DND-41 (cell line): Measurements from ENCODE around the gene KLF14.

ENCODE experiments used
- ATAC-seq: fragments of 200-7000 bp; cut with Tn5 transposase; 3 replicates; pipeline ENCODE4 v1.9.1; 2021; ENCODE audit warnings: low read depth; ENCODE audit not compliant: insufficient read depth
- DNase-seq: peaks from one replicate; pipeline ENCODE4 v3.0.0-alpha.2; 2020
- H2AFZ ChIP-seq: 2 replicates; pipeline ENCODE4 v1.6.0; 2012; ENCODE audit warnings: low read depth, low read length
- H3K27ac ChIP-seq: 2 replicates; pipeline ENCODE4 v1.5.1; 2012; ENCODE audit warnings: low read length, inconsistent platforms
- H3K27me3 ChIP-seq: fragments of 200-600 bp; sonication (generic); 2 replicates; pipeline ENCODE4 v1.6.0; 2012; ENCODE audit warnings: low read length, mild to moderate bottlenecking, inconsistent platforms; ENCODE audit not compliant: insufficient read depth, poor library complexity
- H3K36me3 ChIP-seq: 2 replicates; pipeline ENCODE4 v1.5.1; 2012; ENCODE audit warnings: low read length, inconsistent platforms; ENCODE audit not compliant: insufficient read depth
- H3K4me1 ChIP-seq: 2 replicates; pipeline ENCODE4 v1.5.1; 2012; ENCODE audit warnings: mild to moderate bottlenecking, low read length; ENCODE audit not compliant: insufficient read depth
- H3K4me2 ChIP-seq: 2 replicates; pipeline ENCODE4 v1.6.0; 2012; ENCODE audit warnings: mild to moderate bottlenecking, moderate library complexity, low read length, inconsistent platforms; ENCODE audit not compliant: insufficient read depth
- H3K4me3 ChIP-seq, 2 experiments: fragments of 200-600 bp in 1 of 2; shearing (Covaris generic) in 1 of 2; 2 replicates each; pipeline ENCODE4 v1.5.1; 2012 to 2016; ENCODE audit warnings: inconsistent platforms in 2 of 2, low read length in 2 of 2, mild to moderate bottlenecking in 2 of 2, low read depth in 1 of 2, moderate library complexity in 1 of 2
- H3K79me2 ChIP-seq: 2 replicates; pipeline ENCODE4 v1.6.0; 2012; ENCODE audit warnings: low read length, inconsistent platforms; ENCODE audit not compliant: insufficient read depth
- H3K9ac ChIP-seq: 2 replicates; pipeline ENCODE4 v1.6.0; 2012; ENCODE audit warnings: low read depth, mild to moderate bottlenecking, inconsistent platforms, low read length, moderate library complexity
- H3K9me3 ChIP-seq: 2 replicates; pipeline ENCODE4 v1.5.1; 2012; ENCODE audit warnings: low read length, moderate library complexity, mild to moderate bottlenecking, inconsistent platforms; ENCODE audit not compliant: insufficient read depth, severe bottlenecking
- H4K20me1 ChIP-seq: 2 replicates; pipeline ENCODE4 v1.6.0; 2012; ENCODE audit warnings: low read length; ENCODE audit not compliant: insufficient read depth
- EZH2 ChIP-seq: IDR thresholded peaks from 3 replicates; pipeline ENCODE4 v1.6.1; 2012; ENCODE audit warnings: borderline replicate concordance, low read depth, mild to moderate bottlenecking, moderate library complexity, low read length, inconsistent platforms; ENCODE audit not compliant: severe bottlenecking
- TF ChIP-seq, protein P1 (sequence below): IDR thresholded peaks from 2 replicates; pipeline ENCODE4 v1.5.1; 2012; ENCODE audit warnings: borderline replicate concordance, low read length, moderate library complexity, mild to moderate bottlenecking; ENCODE audit not compliant: poor library complexity, severe bottlenecking; ENCODE audit errors: extremely low read depth

The KLF14 gene

DNA sequence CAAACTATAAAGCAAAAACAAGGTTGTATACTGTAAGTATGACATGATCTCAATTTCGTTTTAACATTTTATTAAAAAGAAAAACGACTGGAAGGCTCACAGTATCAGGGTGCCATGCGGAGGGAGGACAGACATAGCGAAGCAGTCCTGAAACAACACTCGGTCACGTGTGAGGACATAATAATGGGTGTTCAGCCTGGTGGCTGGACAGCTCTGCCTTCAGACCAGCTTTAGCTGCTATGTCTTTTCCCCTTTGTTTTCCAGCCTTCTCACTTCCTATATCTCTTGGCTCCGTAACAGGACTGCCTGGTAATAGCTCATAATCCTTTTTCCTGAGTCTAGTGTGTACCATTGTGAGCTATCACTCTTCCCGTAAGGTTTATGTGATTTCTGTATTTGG lies 18.4 kb upstream of the KLF14 start:
- TF ChIP-seq, protein P1, sequence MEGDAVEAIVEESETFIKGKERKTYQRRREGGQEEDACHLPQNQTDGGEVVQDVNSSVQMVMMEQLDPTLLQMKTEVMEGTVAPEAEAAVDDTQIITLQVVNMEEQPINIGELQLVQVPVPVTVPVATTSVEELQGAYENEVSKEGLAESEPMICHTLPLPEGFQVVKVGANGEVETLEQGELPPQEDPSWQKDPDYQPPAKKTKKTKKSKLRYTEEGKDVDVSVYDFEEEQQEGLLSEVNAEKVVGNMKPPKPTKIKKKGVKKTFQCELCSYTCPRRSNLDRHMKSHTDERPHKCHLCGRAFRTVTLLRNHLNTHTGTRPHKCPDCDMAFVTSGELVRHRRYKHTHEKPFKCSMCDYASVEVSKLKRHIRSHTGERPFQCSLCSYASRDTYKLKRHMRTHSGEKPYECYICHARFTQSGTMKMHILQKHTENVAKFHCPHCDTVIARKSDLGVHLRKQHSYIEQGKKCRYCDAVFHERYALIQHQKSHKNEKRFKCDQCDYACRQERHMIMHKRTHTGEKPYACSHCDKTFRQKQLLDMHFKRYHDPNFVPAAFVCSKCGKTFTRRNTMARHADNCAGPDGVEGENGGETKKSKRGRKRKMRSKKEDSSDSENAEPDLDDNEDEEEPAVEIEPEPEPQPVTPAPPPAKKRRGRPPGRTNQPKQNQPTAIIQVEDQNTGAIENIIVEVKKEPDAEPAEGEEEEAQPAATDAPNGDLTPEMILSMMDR = no peak
- TF ChIP-seq EZH2 = no peak
- no peaks in the 10 kb centered on the region for H3K79me2 ChIP-seq
- H3K9ac ChIP-seq = no peak overlapping the region
- no peak overlapping the region for H3K27ac ChIP-seq
- no peak overlapping the region for H3K4me2 ChIP-seq
- no peak overlapping the region for H2AFZ ChIP-seq
- no peaks in the 10 kb centered on the region for H4K20me1 ChIP-seq
- H3K4me1 ChIP-seq = no peaks in the 10 kb centered on the region
- H3K36me3 ChIP-seq = no peaks in the 10 kb centered on the region
- ATAC-seq (no peak), DNase-seq (no peak)
- H3K9me3 ChIP-seq = no peaks in the 10 kb centered on the region
- peaks cover 22% of the 10 kb centered on the region for H3K27me3 ChIP-seq
- H3K4me3 ChIP-seq = no peak overlapping the region

DNA sequence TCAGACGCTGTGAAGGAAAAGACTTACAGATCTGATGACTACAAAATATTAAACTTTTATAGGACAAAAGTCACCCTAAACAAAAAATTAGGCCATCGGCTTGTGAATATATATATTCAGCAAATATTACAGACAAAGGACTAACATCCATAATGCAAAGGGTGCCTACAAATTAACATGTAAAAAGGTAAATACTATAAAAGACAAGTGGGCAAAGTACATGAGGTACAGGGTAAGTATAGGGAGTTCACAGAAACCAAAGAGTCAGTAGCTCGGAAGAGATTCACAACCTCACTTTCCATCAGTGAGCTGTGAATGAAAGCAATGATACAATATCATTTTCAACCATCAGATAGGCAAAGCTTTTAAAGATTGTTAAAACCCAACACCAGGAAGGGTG lies 16.7 kb upstream of the KLF14 start:
- Histone ChIP-seq H4K20me1 (no peaks in the 10 kb centered on the region), H3K9ac (no peak overlapping the region), H3K9me3 (no peaks in the 10 kb centered on the region), H2AFZ (no peak overlapping the region), H3K36me3 (no peaks in the 10 kb centered on the region), H3K4me3 (no peak overlapping the region), H3K4me1 (no peaks in the 10 kb centered on the region), H3K27ac (no peak overlapping the region), H3K4me2 (no peak overlapping the region), H3K27me3 (peaks cover 28% of the 10 kb centered on the region), H3K79me2 (no peaks in the 10 kb centered on the region)
- ATAC-seq = no peak
- TF ChIP-seq, protein P1 = no peak
- DNase-seq = no peak

DNA sequence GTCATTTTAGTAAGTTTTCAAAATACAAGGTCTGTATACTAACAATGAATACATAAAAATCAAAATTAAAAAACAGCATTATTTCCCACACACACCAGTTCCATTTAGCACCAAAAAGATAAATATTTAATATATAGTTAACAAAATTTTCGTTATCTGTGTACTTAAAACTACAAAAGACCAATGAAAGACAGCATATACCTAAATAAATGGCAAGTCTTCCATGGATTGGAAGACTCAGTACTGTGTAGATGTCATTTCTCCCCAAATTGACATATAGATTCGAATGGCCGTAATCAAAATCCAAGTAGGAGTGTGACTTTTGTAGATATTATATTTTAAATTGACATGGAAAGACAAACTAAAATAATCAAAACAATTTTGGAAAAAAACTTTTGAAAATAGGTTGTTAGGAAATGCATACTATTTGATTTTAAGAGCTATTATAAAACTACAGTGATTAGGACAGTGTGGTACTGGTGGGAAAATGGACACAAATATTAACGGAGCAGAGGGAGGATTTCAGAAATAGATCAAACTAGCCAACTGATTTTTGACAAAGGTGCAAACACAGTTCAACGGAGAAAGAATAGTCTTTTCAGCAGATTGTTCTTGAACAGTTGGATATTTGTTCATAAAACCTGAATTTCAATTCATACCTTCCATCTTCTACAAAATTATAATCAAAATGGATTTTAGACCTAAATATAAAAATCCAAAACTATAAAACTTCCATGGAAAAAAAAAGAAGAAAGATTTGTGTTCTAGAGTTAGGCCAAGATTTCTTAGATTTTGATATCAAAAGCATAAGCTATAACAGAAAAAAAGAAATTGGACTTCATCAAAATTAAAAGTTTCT lies 14.8 kb upstream of the KLF14 start:
- H3K9ac ChIP-seq = no peak overlapping the region

More for the DNA sequence above, 14.8 kb upstream of the KLF14 start:
- Histone ChIP-seq H3K9me3 (no peaks in the 10 kb centered on the region), H3K4me1 (no peaks in the 10 kb centered on the region), H2AFZ (no peak overlapping the region), H3K36me3 (no peaks in the 10 kb centered on the region), H3K4me2 (no peak overlapping the region), H3K27me3 (peaks cover 33% of the 10 kb centered on the region), H4K20me1 (no peaks in the 10 kb centered on the region), H3K27ac (no peak overlapping the region), H3K4me3 (no peak overlapping the region), H3K79me2 (no peaks in the 10 kb centered on the region)
- TF ChIP-seq EZH2 = no peak
- TF ChIP-seq, protein P1 = no peak
- DNase-seq (no peak), ATAC-seq (no peak)
